ENCODE results near the gene CNTNAP5. TPM values are rescaled to one million over a fixed set of nuclear protein-coding genes. Genes with fewer than 3 reads are reported as not detected.

The CNTNAP5 gene
- total RNA-seq, 1 donor from 2014 or later, result 22.0 TPM

DNA sequence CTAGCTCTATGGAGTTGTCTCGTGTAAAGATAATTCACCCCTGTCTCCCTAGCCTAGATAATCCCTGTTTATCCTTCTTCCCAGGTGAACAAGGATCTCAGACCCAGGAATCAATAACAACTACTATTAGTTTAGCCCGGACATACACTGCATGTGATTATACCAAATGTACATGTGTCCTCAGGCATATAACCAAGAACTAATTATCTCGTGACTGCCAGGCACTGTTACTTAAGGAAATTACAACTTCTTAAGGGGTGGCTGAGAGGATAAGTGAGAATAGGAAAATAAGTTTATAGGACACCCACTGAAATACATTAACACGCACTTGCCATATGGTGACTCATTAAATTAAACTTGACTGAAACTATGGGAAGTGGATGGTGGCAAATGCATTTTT lies 126.6 kb downstream of the CNTNAP5 start:
- H3K27ac Mint-ChIP-seq (ENCODE audit: unreplicated experiment), result no peak overlapping the region
- H3K36me3 Mint-ChIP-seq (ENCODE audit: unreplicated experiment), result no peaks in the 10 kb centered on the region
- H3K4me1 Mint-ChIP-seq (ENCODE audit: low read depth, unreplicated experiment), result peaks cover 9% of the 10 kb centered on the region
- DNase-seq, result no peak
- peaks cover 1% of the 10 kb centered on the region for H3K27me3 Mint-ChIP-seq (ENCODE audit: unreplicated experiment)
- TF ChIP-seq CTCF (IDR thresholded peaks at IDR 0.05; ENCODE audit: partially characterized antibody, unreplicated experiment), result no peak
- H3K9me3 Mint-ChIP-seq (ENCODE audit: unreplicated experiment), result peaks cover 2% of the 10 kb centered on the region
- no peak overlapping the region for H3K4me3 Mint-ChIP-seq (ENCODE audit: unreplicated experiment)

DNA sequence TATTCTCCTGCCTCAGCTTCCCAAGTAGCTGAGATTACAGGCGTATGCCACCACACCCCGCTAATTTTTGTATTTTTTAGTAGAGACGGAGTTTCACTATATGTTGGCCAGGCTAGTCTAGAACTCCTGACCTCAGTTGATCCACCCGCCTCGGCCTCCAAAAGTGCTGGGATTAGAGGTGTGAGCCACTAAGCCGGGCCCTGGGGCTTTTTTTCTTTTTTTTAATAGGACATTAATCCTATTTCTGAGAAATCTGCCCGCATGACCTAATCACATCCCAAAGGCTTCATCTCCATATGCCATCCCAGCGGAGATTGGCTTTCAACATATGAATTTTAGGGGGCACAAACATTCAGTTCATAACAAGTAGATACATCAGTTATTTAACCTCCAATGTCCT lies 128.6 kb downstream of the CNTNAP5 start:
- DNase-seq, result no peak
- peaks cover 9% of the 10 kb centered on the region for H3K4me1 Mint-ChIP-seq (ENCODE audit: low read depth, unreplicated experiment)
- H3K36me3 Mint-ChIP-seq (ENCODE audit: unreplicated experiment), result no peaks in the 10 kb centered on the region
- no peak overlapping the region for H3K4me3 Mint-ChIP-seq (ENCODE audit: unreplicated experiment)
- H3K9me3 Mint-ChIP-seq (ENCODE audit: unreplicated experiment), result peaks cover 2% of the 10 kb centered on the region
- H3K27me3 Mint-ChIP-seq (ENCODE audit: unreplicated experiment), result peaks cover 1% of the 10 kb centered on the region
- TF ChIP-seq CTCF (IDR thresholded peaks at IDR 0.05; ENCODE audit: partially characterized antibody, unreplicated experiment), result no peak
- no peak overlapping the region for H3K27ac Mint-ChIP-seq (ENCODE audit: unreplicated experiment)

DNA sequence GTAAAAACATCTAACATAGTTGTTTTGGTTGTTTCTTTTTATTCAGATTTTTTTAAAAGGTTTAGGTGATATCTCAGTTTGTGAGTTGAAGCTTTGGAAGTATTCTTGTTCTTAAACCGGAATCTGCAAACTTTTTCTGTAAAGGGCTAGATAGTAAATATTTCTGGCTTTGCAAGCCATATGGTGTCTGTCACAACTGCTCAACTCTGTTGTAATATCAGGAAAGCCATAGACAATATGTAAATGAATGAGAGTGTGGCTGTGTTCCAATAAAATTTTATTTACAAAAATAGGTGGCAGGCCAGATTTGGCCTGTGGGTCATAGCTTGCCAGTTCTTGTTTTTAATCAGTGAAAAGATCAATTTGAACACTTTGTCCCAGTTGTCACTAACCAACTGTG lies 134.1 kb downstream of the CNTNAP5 start:
- Mint-ChIP-seq H3K9me3 (ENCODE audit: unreplicated experiment) (no peaks in the 10 kb centered on the region), H3K36me3 (ENCODE audit: unreplicated experiment) (no peaks in the 10 kb centered on the region), H3K27ac (ENCODE audit: unreplicated experiment) (no peak overlapping the region), H3K4me1 (ENCODE audit: low read depth, unreplicated experiment) (peaks cover 9% of the 10 kb centered on the region), H3K4me3 (ENCODE audit: unreplicated experiment) (no peak overlapping the region), H3K27me3 (ENCODE audit: unreplicated experiment) (no peaks in the 10 kb centered on the region)
- DNase-seq, result no peak
- TF ChIP-seq CTCF (IDR thresholded peaks at IDR 0.05; ENCODE audit: partially characterized antibody, unreplicated experiment), result no peak

- Mint-ChIP-seq H3K36me3 (ENCODE audit: unreplicated experiment) (no peaks in the 10 kb centered on the region), H3K4me3 (ENCODE audit: unreplicated experiment) (no peak overlapping the region), H3K27me3 (ENCODE audit: unreplicated experiment) (peaks cover 3% of the 10 kb centered on the region), H3K9me3 (ENCODE audit: unreplicated experiment) (no peaks in the 10 kb centered on the region), H3K27ac (ENCODE audit: unreplicated experiment) (no peak overlapping the region), H3K4me1 (ENCODE audit: low read depth, unreplicated experiment) (no peaks in the 10 kb centered on the region)
- no peak for TF ChIP-seq CTCF (IDR thresholded peaks at IDR 0.05; ENCODE audit: partially characterized antibody, unreplicated experiment)
- no peak for DNase-seq
Observed at GRCh38 chr2:124161542-124161941, 136.5 kb downstream of the CNTNAP5 start.

GRCh38 chr2:124162256-124162655 lies 137.2 kb downstream of the CNTNAP5 start:
- peaks cover 3% of the 10 kb centered on the region for H3K27me3 Mint-ChIP-seq (ENCODE audit: unreplicated experiment)
- TF ChIP-seq CTCF (IDR thresholded peaks at IDR 0.05; ENCODE audit: partially characterized antibody, unreplicated experiment), result no peak
- H3K36me3 Mint-ChIP-seq (ENCODE audit: unreplicated experiment), result no peaks in the 10 kb centered on the region
- no peaks in the 10 kb centered on the region for H3K4me1 Mint-ChIP-seq (ENCODE audit: low read depth, unreplicated experiment)
- no peak overlapping the region for H3K27ac Mint-ChIP-seq (ENCODE audit: unreplicated experiment)
- no peak overlapping the region for H3K4me3 Mint-ChIP-seq (ENCODE audit: unreplicated experiment)
- DNase-seq, result no peak
- no peaks in the 10 kb centered on the region for H3K9me3 Mint-ChIP-seq (ENCODE audit: unreplicated experiment)
